K562 (cell line): Measurements from ENCODE around the gene EIF4E2. TPM values are rescaled to one million over a fixed set of nuclear protein-coding genes. Genes with fewer than 3 reads are reported as not detected.

Experiments
- ATAC-seq: fragments of 200-7000 bp; cut with Tn5 transposase; 3 replicates; pipeline ENCODE4 v1.9.1; 2020; ENCODE audit warnings: moderate library complexity
- BruUV-seq: library from RNA; stranded (reverse); fragments of 400-500 nt; replicated peaks from 2 replicates; lab custom pipeline; 2021; lab: Mats Ljungman, UMichigan
- CTCF ChIA-PET: fragments of 300-600 bp; formaldehyde crosslinking; extraction: SDS; loops from one replicate; lab custom pipeline; 2021; ENCODE audit warnings: low intra/inter-chr PET ratio; lab: Yijun Ruan, JAX
- POLR2A ChIA-PET: fragments of 300-600, 350-650 bp; sonication (Branson Sonifier 250); formaldehyde crosslinking; extraction: SDS; loops from one replicate; lab custom pipeline; 2021; ENCODE audit warnings: antibody characterized with exemption, inconsistent platforms; lab: Yijun Ruan, JAX
- DNase-seq, 4 experiments: peaks; one replicate each; pipeline versions ENCODE4 v3.0.0 to v3.0.0-alpha.2; 2011 to 2018; ENCODE audit warnings: low spot score in 3 of 4, mixed read lengths in 3 of 4; ENCODE audit errors: extremely low read depth in 1 of 4
- FAIRE-seq: peaks from 2 replicates; lab custom pipeline; 2011; peaks lifted over from hg19 to GRCh38; lab: Jason Lieb, UNC
- H2AFZ ChIP-seq: 2 replicates; pipeline ENCODE4 v1.6.0; 2011; ENCODE audit warnings: low read depth, low read length, control low read depth, inconsistent platforms
- H3K27ac ChIP-seq: fragments of 200-600 bp; 3 replicates; pipeline ENCODE4 v1.8.0; 2011; ENCODE audit warnings: low read depth, mild to moderate bottlenecking, control low read depth, inconsistent platforms, low read length, moderate library complexity, mixed read lengths; ENCODE audit errors: extremely low read depth
- H3K27me3 ChIP-seq, 2 experiments: fragments of 300-600 bp in 1 of 2; 2 replicates in 1 of 2; 3 replicates in 1 of 2; pipeline versions ENCODE4 v1.6.0 to v1.8.0; 2011; ENCODE audit warnings: inconsistent platforms in 2 of 2, low read length in 2 of 2, mild to moderate bottlenecking in 1 of 2, mixed read lengths in 1 of 2, moderate library complexity in 1 of 2; ENCODE audit not compliant: control insufficient read depth in 2 of 2, insufficient read depth in 2 of 2
- H3K36me3 ChIP-seq: fragments of 300-600 bp; 3 replicates; pipeline ENCODE4 v1.8.0; 2011; ENCODE audit warnings: mild to moderate bottlenecking, low read length, inconsistent platforms; ENCODE audit not compliant: control insufficient read depth, insufficient read depth
- H3K4me1 ChIP-seq, 2 experiments: fragments of 200-600 bp in 1 of 2; replicated peaks in 1 of 2; 2 replicates in 1 of 2; 3 replicates in 1 of 2; pipeline versions ENCODE4 v1.5.1 to v1.8.0; 2011; ENCODE audit warnings: inconsistent platforms in 2 of 2, low read length in 2 of 2, mild to moderate bottlenecking in 1 of 2, mixed read lengths in 1 of 2, moderate library complexity in 1 of 2; ENCODE audit not compliant: control insufficient read depth in 2 of 2, insufficient read depth in 2 of 2
- H3K4me2 ChIP-seq: 2 replicates; pipeline ENCODE4 v1.6.1; 2011; ENCODE audit warnings: low read length, control low read depth, inconsistent platforms, mixed read lengths; ENCODE audit not compliant: insufficient read depth
- H3K4me3 ChIP-seq: fragments of 200-600 bp; sonication (generic), shearing (Covaris generic); 2 replicates; pipeline ENCODE4 v1.5.1; 2016; ENCODE audit warnings: control low read depth, inconsistent platforms
- H3K79me2 ChIP-seq: fragments of 200-600 bp; 3 replicates; pipeline ENCODE4 v1.8.0; 2011; ENCODE audit warnings: low read length, inconsistent platforms; ENCODE audit not compliant: control insufficient read depth, insufficient read depth
- H3K9ac ChIP-seq, 2 experiments: 2 replicates each; pipeline versions ENCODE4 v1.6.0 to v1.6.1; 2011; ENCODE audit warnings: low read depth in 2 of 2, low read length in 2 of 2, control low read depth in 1 of 2, inconsistent platforms in 1 of 2, mild to moderate bottlenecking in 1 of 2, mixed read lengths in 1 of 2; ENCODE audit not compliant: insufficient read depth in 1 of 2
- H3K9me1 ChIP-seq: one replicate; pipeline ENCODE4 v1.6.0; 2011; ENCODE audit warnings: inconsistent platforms, mild to moderate bottlenecking, low read length, moderate library complexity; ENCODE audit not compliant: control insufficient read depth, insufficient read depth
- H3K9me3 ChIP-seq: replicated peaks from 2 replicates; pipeline ENCODE4 v1.5.1; 2011; ENCODE audit warnings: low read depth, low read length, inconsistent platforms; ENCODE audit not compliant: control insufficient read depth, insufficient read depth
- H4K20me1 ChIP-seq: replicated peaks from 2 replicates; pipeline ENCODE4 v1.6.1; 2011; ENCODE audit warnings: low read length, inconsistent platforms, mixed read lengths; ENCODE audit not compliant: control insufficient read depth, insufficient read depth
- AFF4 ChIP-seq: sonication (generic); formaldehyde crosslinking; IDR thresholded peaks from 2 replicates; pipeline ENCODE4 v1.8.0; 2023; ENCODE audit warnings: mild to moderate bottlenecking, missing genetic modification reagents
- CBX3 ChIP-seq, 2 experiments: IDR thresholded peaks; 1 replicate in 1 of 2; 2 replicates in 1 of 2; pipeline ENCODE4 v1.6.1; 2012; ENCODE audit warnings: inconsistent platforms in 2 of 2, low read length in 2 of 2, borderline replicate concordance in 1 of 2, control low read depth in 1 of 2
- ETS2 ChIP-seq: IDR thresholded peaks from 2 replicates; pipeline ENCODE4 v1.6.1; 2016; ENCODE audit warnings: borderline replicate concordance, missing genetic modification characterization, mild to moderate bottlenecking, moderate library complexity, missing compliant biosample characterization; ENCODE audit not compliant: poor library complexity, severe bottlenecking
- HNRNPLL ChIP-seq: fragments of 200-400 bp; formaldehyde crosslinking; IDR thresholded peaks from 2 replicates; pipeline ENCODE4 v1.6.1; 2017; ENCODE audit warnings: low read length, low read depth, mild to moderate bottlenecking; ENCODE audit not compliant: poor library complexity, severe bottlenecking
- KDM4B ChIP-seq, 2 experiments: fragments of 450-650 bp in 1 of 2; sonication (generic) in 1 of 2; IDR thresholded peaks; 2 replicates each; pipeline ENCODE4 v1.6.1; 2016 to 2017; ENCODE audit warnings: borderline replicate concordance in 2 of 2, antibody characterized with exemption in 1 of 2, low read depth in 1 of 2, mild to moderate bottlenecking in 1 of 2
- NCOA4 ChIP-seq: fragments of 450-650 bp; IDR thresholded peaks from 2 replicates; pipeline ENCODE4 v1.6.1; 2018; ENCODE audit warnings: mild to moderate bottlenecking; ENCODE audit not compliant: partially characterized antibody
- NFATC3 ChIP-seq: fragments of 450-650 bp; IDR thresholded peaks from 2 replicates; pipeline ENCODE4 v1.6.1; 2017; ENCODE audit warnings: mild to moderate bottlenecking
- TCF3 ChIP-seq: sonication (generic); formaldehyde crosslinking; IDR thresholded peaks from 2 replicates; pipeline ENCODE4 v1.4.0; 2020; ENCODE audit warnings: mild to moderate bottlenecking, missing genetic modification reagents
- TRIM24 ChIP-seq, 2 experiments: fragments of 450-650 bp; IDR thresholded peaks; 2 replicates each; pipeline ENCODE4 v1.6.1; 2016
- USF2 ChIP-seq: sonication (generic); formaldehyde crosslinking; IDR thresholded peaks from 2 replicates; pipeline ENCODE4 v1.5.0; 2020; ENCODE audit warnings: missing genetic modification reagents
- ZNF146 ChIP-seq: IDR thresholded peaks from one replicate; pipeline ENCODE4 v1.6.1; 2018; ENCODE audit warnings: missing compliant biosample characterization; ENCODE audit not compliant: unreplicated experiment
- ZNF24 ChIP-seq: fragments of 450-650 bp; IDR thresholded peaks from 2 replicates; pipeline ENCODE4 v1.6.1; 2016
- ZNF592 ChIP-seq: fragments of 450-650 bp; IDR thresholded peaks from 2 replicates; pipeline ENCODE4 v1.6.1; 2017; ENCODE audit warnings: antibody characterized with exemption, mild to moderate bottlenecking
- WGBS: fragments of 100-300 bp; shearing (Covaris generic); methylation state at CpG from one replicate; pipeline ENCODE4 v1.1.6; 2016; ENCODE audit warnings: low coverage, mixed read lengths; ENCODE audit not compliant: insufficient coverage; ENCODE audit errors: missing lambda C conversion rate; 5-methylcytosine and 5-hydroxymethylcytosine counted together
- in situ Hi-C: fragments of 300-500 bp; cut with MboI; formaldehyde crosslinking; loops from 4 replicates; pipeline ENCODE4 v1.15.0; 2018; ENCODE audit warnings: inconsistent platforms, mixed read lengths
- intact Hi-C: fragments of 100-400 bp; cut with micrococcal nuclease; formaldehyde crosslinking; loops from 2 replicates; pipeline ENCODE4 v1.14.2; 2022
- polyA plus RNA-seq, 8 experiments: library from polyadenylated mRNA; depleted of rRNA in 4 of 8; stranded (reverse) in 5 of 8; unstranded in 3 of 8; fragments of >200 nt; fragmentation: Nextera tagmentation in 2 of 8; fragmentation: Illumina TruSeq in 1 of 8; extraction: Ambion mirVana in 2 of 8; extraction: Trizol in 1 of 8; gene quantifications; 2 replicates each; pipeline versions ENCODE4 v1.2.1 to v1.2.3, GENCODE V29; 2011 to 2014; ENCODE audit warnings: inconsistent platforms in 1 of 8, missing spikeins in 1 of 8
- total RNA-seq, 7 experiments: library from RNA; depleted of rRNA in 6 of 7; stranded (reverse); fragments of >200 nt in 6 of 7; fragmentation: Illumina TruSeq in 2 of 7; extraction: Trizol in 2 of 7; gene quantifications; 2 replicates each; pipeline versions ENCODE4 v1.2.1 to v1.2.3, GENCODE V29; 2011 to 2021; ENCODE audit warnings: low replicate concordance in 1 of 7

Gene EIF4E2
- total and polyA plus RNA-seq, 9 of the 15 experiments (the other 6 are each of a cell fraction or from before 2014, with no cell fraction given), result 33.9 to 169 (median 77.5) TPM

GRCh38 chr2:232516551-232516950, 33.9 kb upstream of the EIF4E2 start:
- Histone ChIP-seq H3K4me3 (no peak overlapping the region), H3K4me2 (no peak overlapping the region), H3K9ac (no peak overlapping the region), H3K4me1 (peaks cover 0 to under 1% of the 10 kb centered on the region in 2 experiments; a peak in 1 of 5 replicates), H4K20me1 (no peaks in the 10 kb centered on the region), H3K79me2 (no peaks in the 10 kb centered on the region), H3K27me3 (peaks cover 0 to 58% of the 10 kb centered on the region in 2 experiments; a peak in 3 of 5 replicates), H3K36me3 (no peaks in the 10 kb centered on the region), H2AFZ (no peak overlapping the region), H3K27ac (no peak overlapping the region), H3K9me3 (no peaks in the 10 kb centered on the region), H3K9me1 (no peaks in the 10 kb centered on the region)
- BruUV-seq, result no TSS peak
- 0% methylated on average over 3 of the region's 3 CpGs for WGBS
- CTCF ChIA-PET, result no interaction called here
- in situ Hi-C loops (loop anchor here (10.0 kb wide), 1 partner anchor 612 kb away; no protein-coding TSS in a partner anchor), intact Hi-C loops (no loop called here)
- ATAC-seq (no peak), FAIRE-seq (no peak), DNase-seq (no peak)
- POLR2A ChIA-PET, result no interaction called here
- no peak for TF ChIP-seq TCF3 (CRISPR knock-in tag)
- TF ChIP-seq HNRNPLL, result no peak
- TF ChIP-seq AFF4 (CRISPR knock-in tag), result no peak
- no peak for TF ChIP-seq CBX3 (IDR thresholded peaks at IDR 0.05; ENCODE audit: borderline replicate concordance in 1 of 2, low read length in 2 of 2)
- no peak for TF ChIP-seq TRIM24 (IDR thresholded peaks at IDR 0.05)
- TF ChIP-seq NFATC3, result no peak
- TF ChIP-seq NCOA4, result no peak
- TF ChIP-seq ETS2 (tag), result no peak
- TF ChIP-seq KDM4B (IDR thresholded peaks at IDR 0.05; ENCODE audit: borderline replicate concordance in 2 of 2, low read depth in 1 of 2), result no peak
- no peak for TF ChIP-seq ZNF24
- TF ChIP-seq USF2 (CRISPR knock-in tag), result no peak
- no peak for TF ChIP-seq ZNF592
- TF ChIP-seq ZNF146, result no peak
